Measurements from ENCODE around the gene URI1.

GRCh38 chr19:30062907-30063649 is 121.0 kb downstream of the URI1 start:
- TF ChIP-seq MAX (IDR thresholded peaks at IDR 0.05; ENCODE audit: low read depth, low read length), result no peak
- TF ChIP-seq, protein P1, sequence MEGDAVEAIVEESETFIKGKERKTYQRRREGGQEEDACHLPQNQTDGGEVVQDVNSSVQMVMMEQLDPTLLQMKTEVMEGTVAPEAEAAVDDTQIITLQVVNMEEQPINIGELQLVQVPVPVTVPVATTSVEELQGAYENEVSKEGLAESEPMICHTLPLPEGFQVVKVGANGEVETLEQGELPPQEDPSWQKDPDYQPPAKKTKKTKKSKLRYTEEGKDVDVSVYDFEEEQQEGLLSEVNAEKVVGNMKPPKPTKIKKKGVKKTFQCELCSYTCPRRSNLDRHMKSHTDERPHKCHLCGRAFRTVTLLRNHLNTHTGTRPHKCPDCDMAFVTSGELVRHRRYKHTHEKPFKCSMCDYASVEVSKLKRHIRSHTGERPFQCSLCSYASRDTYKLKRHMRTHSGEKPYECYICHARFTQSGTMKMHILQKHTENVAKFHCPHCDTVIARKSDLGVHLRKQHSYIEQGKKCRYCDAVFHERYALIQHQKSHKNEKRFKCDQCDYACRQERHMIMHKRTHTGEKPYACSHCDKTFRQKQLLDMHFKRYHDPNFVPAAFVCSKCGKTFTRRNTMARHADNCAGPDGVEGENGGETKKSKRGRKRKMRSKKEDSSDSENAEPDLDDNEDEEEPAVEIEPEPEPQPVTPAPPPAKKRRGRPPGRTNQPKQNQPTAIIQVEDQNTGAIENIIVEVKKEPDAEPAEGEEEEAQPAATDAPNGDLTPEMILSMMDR (IDR thresholded peaks at IDR 0.05; ENCODE audit: low read depth, low read length), result no peak
